ENCODE data around the gene CORO1C.

GRCh38 chr12:108755481-108755880, 24.2 kb upstream of the CORO1C start:
- TF ChIP-seq CTCF (IDR thresholded peaks at IDR 0.05; ENCODE audit: low read depth, low read length, missing input control) (no peak), SP1 (IDR thresholded peaks at IDR 0.05) (no peak), ZBTB33 (IDR thresholded peaks at IDR 0.05) (no peak), TAF1 (conservative IDR thresholded peaks at IDR 0.05) (no peak), REST (IDR thresholded peaks at IDR 0.05) (no peak), ATF3 (IDR thresholded peaks at IDR 0.05) (no peak), JUND (IDR thresholded peaks at IDR 0.05) (no peak)

All from liver (tissue), 3 donors.